Hematopoietic multipotent progenitor cell treated with erythropoietin and hydrocortisone succinate and interleukin-3 and kit ligand, for 15 days (in vitro differentiated cells): ENCODE results near the gene CENPF.
"Not testable (repeated sequence)": the region's sequence is repeated elsewhere in the genome, so short reads cannot be mapped to it uniquely, and the experiment has no call there.

Experiments
- DNase-seq: peaks from one replicate; pipeline ENCODE4 v3.0.0-alpha.2; 2015; ENCODE audit warnings: low spot score

Gene CENPF

GRCh38 chr1:214602764-214603657, at the start of gene CENPF:
Gene CENPF (plus strand): TSS chr1:214603195. CDS start chr1:214613755, 10,560 bp downstream.
- DNase-seq: peak; percentile 97

- no peak for DNase-seq
These were observed 44.9 kb upstream of the CENPF start for GRCh38 chr1:214557952-214558735.

- DNase-seq: no peak
These were observed 39.1 kb upstream of the CENPF start for GRCh38 chr1:214563881-214564280.

- no peak for DNase-seq
These were observed 37.7 kb upstream of the CENPF start for GRCh38 chr1:214565310-214565709.

- no peak for DNase-seq
These were observed 36.6 kb upstream of the CENPF start for GRCh38 chr1:214566158-214567104.

GRCh38 chr1:214567481-214567980, 35.5 kb upstream of the CENPF start:
- DNase-seq: no peak

- no peak for DNase-seq
These were observed 34.7 kb upstream of the CENPF start for GRCh38 chr1:214568328-214568727.

GRCh38 chr1:214569357-214570004, 33.5 kb upstream of the CENPF start:
- no peak for DNase-seq

- DNase-seq: no peak
These were observed 32.6 kb upstream of the CENPF start for GRCh38 chr1:214570442-214570841.

- DNase-seq: no peak
These were observed 31.7 kb upstream of the CENPF start for GRCh38 chr1:214571281-214571680.

GRCh38 chr1:214573386-214574318, 29.3 kb upstream of the CENPF start:
- no peak for DNase-seq

- no peak for DNase-seq
These were observed 28.2 kb upstream of the CENPF start for GRCh38 chr1:214574598-214575411.

- not testable (repeated sequence) for DNase-seq
These were observed 26.9 kb upstream of the CENPF start for GRCh38 chr1:214576120-214576519.

GRCh38 chr1:214579183-214579582, 23.8 kb upstream of the CENPF start:
- no peak for DNase-seq

- DNase-seq: no peak
These were observed 21.2 kb upstream of the CENPF start for GRCh38 chr1:214581785-214582184.

GRCh38 chr1:214582289-214582891, 20.6 kb upstream of the CENPF start:
- no peak for DNase-seq

- DNase-seq: no peak
These were observed 19.9 kb upstream of the CENPF start for GRCh38 chr1:214583113-214583512.

GRCh38 chr1:214583824-214584554, 19.0 kb upstream of the CENPF start:
- no peak for DNase-seq
